HG02884 (cell line): ENCODE measurements around the gene ACOT7.

Experiments used
- ATAC-seq: cut with Tn5 transposase; IDR thresholded peaks from one replicate; pipeline ENCODE4 v1.9.1; 2021; ENCODE audit warnings: mild to moderate bottlenecking, moderate library complexity; ENCODE audit not compliant: unreplicated experiment

The ACOT7 gene

DNA sequence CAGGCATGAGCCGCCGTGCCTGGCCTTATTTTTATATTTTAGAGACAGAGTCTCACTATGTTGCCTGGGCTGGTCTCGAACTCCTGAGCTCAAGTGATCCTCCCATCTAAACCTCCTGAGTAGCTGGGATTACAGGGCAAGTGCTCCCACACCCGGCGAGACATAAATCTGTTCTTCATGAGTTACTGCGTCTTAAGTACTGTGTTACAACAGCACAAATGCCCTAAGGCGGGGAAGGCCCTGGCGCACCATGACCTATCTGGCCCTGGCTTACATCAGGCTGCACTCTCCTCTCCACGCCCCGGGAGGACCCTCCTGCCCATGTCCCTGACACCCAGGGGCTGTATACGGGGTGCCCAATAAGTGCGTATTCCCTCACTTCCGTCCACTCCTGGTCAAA, 136.9 kb downstream of the ACOT7 start:
- ATAC-seq: no peak

DNA sequence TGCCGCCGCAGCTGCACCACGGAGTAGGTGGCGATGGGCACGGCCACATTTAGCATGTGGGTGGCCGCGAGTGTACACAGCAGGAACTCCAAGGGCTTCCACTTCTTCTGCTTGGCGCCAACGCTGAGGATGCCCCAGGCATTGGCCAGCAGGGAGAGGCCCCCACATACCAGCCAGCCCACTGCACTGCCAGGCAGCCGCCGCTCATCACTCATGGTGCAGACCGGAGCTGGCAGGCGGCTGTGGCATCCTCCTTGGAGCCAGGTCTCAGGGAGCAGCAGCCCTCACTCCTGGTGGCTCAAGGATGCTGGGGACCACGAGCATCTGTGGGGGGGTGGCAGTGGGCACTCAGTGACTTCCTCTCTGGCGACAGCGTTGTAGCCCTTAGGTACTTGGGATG, 138.9 kb downstream of the ACOT7 start:
- no peak for ATAC-seq

- ATAC-seq: no peak
These were observed 140.2 kb downstream of the ACOT7 start for GRCh38 chr1:6253380-6253779.

DNA sequence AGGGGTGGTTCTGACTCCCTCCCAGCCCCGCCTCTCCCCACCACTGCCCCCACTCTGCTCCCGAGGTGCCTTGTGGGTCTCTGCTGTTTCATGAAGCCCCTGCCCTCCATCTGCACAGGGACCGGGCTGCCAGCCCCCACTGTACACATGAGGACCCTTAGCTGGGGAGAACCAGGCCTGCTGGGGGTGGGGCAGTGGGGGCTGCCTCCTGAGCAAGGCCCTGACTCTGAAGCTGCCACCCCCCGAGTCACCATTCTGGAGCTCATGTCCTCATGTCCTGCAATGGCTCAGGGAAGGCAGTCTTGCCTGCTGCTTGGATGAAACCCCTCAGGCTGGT, 141.2 kb downstream of the ACOT7 start:
- no peak for ATAC-seq

GRCh38 chr1:6251681-6252373, 141.7 kb downstream of the ACOT7 start:
- no peak for ATAC-seq

DNA sequence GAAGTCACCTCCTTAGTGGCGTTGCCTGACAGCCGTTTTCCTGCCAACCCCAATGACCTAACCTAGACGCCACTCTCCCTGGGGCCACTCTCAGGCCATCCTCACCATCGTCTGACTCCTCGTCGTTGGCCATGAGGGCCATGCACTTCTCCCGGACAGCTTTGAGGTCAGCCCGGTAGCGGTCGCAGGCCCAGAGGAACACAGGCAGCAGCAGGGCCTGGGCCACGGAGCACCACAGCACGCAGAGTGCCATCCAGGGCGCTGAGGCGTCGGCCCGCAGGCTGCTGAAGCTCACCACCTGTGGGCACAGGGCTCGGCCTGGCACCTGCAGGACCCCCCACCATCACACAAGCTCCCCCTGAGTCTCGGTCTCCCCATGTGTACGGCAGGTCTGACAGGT, 142.3 kb downstream of the ACOT7 start:
- no peak for ATAC-seq

DNA sequence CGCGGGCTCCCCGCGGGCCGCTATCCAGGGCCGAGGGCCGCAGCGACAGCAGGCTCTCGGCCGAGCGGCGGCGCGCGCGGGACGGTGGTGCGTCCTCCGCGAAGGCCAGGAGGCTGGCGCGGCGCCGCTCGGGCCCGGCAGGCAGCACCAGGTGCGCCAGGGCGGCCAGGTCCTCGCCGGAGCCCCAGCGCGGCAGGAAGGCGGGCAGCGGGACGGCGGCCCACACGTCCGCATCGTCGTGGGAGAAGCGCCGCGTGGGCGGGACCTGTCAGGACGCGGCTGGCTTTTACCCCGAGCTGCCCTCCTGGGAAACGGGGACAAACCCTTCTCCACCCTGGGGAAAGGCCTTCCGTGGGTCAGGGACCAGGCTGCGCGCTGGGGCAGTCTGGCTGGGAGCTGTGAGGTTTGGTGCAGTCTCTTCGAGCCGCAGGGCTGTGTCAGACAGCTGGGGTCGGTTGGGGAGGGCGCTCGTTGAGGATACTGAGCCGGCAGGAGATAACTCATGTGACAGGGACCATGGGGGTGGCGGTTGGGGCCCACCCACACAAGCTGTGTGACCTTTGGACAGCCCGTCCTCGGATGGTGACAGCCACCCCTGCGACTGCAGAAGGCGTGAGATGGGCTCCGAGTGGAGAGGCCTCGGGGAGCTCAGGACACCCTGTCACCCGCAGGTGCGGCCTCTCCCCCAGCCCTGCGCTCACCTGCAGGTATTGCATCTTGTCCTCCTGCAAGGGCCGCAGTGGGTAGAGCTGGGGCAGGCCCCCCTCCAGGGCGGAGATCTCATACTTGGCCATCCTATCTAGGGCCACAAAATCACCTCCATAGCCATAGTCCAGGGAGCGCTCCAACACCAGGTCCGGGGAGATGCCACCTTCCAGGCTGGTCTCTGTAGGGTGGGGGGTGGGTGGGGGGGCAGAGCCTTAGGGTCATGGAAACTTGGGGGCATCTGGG, 143.6 kb downstream of the ACOT7 start:
- no peak for ATAC-seq

- ATAC-seq: no peak
These were observed 144.4 kb downstream of the ACOT7 start for GRCh38 chr1:6248932-6249738.

- ATAC-seq: no peak
These were observed 145.3 kb downstream of the ACOT7 start for GRCh38 chr1:6248161-6248776.

GRCh38 chr1:6247651-6248050, 145.9 kb downstream of the ACOT7 start:
- ATAC-seq: no peak

DNA sequence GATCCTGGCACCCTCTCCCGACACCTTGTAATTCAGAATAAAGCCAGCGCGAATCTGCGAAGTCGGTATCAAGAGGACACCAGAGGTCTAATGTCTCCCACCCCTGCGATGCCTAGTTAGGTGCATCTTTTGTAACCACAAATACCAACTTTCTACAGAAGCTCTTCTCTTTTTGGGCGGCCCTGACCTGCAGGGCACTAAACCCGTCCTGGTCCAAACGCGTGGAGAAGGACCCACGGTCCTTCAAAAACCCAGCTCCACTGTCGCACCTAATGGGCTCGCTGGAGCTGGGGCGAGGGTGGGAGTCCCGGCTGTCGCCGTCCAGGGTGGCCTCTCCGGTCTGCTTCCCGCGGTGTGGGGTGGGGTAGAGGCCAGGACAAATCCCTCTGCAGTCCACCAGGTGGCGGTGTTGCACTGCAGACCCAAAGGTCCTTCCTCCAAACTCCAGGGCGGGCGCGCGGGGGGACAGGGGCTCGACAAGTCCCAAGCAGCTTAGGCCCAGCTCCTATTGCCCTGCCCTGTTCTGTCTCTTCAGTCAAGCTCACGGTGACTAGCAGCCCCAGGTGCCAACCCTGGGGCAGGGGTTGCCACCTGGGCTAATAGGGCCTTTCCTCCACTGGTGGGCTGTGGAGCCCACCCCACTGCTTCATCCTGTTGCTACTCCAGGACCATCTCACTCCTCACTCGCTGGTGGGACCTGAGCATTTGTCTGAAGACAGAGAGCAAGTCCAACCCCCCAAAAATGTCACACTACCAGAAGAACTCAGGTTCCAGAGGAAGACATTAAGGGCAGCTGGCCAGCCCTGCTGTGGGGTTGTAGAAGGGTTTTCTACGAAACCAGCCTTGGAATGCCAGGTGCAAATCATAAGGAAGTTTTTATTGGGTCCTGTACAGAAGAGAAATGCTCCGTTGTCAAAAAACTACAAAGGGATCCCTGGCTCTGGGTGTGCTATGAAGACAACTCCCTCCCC, 146.8 kb downstream of the ACOT7 start:
- ATAC-seq: no peak

GRCh38 chr1:6245869-6246496, 147.6 kb downstream of the ACOT7 start:
- ATAC-seq: no peak

DNA sequence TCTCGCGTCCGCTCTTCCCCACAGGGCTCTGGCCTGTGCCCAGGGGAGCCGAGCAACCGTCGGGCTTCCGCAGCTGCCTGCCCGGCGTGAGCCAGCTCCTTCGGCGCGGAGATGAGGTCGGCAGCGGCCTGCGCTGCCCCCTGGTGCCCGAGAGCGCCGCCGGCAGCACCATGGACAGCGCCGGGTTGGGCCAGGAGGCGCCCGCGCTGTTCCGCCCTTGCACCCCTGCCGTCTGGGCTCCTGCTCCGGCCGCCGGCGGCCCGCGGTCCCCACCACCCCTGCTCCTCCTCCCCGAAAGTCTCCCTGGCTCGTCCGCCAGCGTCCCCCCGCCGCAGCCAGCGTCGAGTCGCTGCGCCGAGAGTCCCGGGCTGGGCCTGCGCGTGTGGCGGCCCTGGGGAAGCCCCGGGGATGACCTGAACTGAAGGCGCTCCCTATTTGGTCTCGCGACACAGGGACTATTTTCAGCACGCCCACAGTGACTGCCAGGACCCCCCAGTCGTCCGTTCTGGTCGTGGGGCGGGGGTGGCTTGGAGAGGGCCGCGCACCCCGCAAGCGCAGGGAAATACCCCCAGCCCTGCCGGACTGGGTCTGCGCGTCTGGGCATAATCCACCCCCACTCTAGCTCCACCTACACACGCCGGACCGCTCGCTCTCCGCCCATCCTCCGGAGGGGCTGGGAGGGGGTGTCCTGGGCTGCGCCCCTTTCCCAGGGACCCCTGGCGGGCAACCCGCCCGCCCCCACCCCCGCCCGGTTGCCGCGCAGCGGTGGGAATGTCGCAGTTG, 148.3 kb downstream of the ACOT7 start:
- peak; percentile 51 for ATAC-seq

- no peak for ATAC-seq
These were observed 149.0 kb downstream of the ACOT7 start for GRCh38 chr1:6244401-6245049.

DNA sequence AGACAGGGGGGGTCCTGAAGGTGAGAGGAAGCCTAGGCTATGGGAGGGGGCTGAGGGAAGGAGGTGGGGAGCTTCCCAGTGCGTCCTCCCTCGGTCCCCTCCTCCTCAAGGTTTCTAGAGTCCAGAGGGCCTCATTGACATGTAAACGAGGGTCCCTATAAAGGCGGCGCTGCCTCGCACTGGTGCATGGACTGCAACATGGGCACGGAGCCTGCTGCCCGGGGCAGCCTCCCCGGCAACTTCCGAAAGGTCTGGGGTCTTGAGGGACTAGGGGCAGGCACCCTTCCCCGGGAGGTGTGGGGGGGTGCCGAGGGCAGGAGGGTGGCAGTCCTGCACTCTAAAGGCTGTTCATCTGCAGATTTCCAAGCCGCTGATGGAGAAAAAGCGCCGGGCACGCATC, 149.6 kb downstream of the ACOT7 start, which contains the start of gene HES3:
Gene HES3, plus strand, starts transcription at position 187 of the 400 bp plus-strand sequence. Its CDS starts 187 bp downstream, at position 374.
- ATAC-seq: no peak

GRCh38 chr1:6243053-6243834, 150.3 kb downstream of the ACOT7 start:
- ATAC-seq: no peak
